ENCODE measurements around the gene ARMS2. TPM values are rescaled to one million over a fixed set of nuclear protein-coding genes. Genes with fewer than 3 reads are reported as not detected.

Gene ARMS2
- total and polyA plus RNA-seq, 7 experiments from 2014 or later = not detected

DNA sequence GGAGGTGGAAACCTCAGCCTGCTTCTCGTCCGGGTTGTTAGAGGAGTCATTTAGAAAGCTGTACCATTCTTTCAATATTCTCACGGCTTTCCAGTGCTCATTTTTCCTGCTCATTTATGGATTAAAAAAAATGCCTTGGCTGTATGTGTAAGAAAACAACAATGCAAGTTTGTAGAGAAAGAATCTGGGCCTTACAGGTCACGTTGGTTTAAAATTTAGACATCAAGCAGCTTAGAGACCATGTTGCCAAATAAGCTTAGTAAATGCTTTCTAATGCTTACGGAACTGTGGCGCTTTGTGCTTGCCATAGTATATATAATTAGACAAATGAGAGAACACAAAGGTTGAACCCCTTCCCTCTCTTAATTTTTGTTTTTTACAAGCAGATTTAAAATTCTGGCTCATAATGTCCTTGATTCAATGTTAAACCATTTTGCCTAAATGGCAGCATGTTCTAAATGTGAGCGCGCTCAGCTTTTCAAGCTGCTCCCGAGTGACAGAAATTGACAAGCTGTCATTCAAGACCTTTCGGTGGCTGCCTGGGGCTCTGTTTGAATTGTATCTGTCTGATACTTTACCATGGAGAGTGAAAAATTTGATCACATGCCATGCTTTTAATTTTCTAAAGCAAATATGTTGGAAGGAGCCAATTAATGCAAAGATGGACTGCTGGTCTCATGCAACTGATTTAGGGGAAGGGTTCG, 1.1 kb downstream of the ARMS2 start:
- Histone ChIP-seq H3K9me3 (ENCODE audit: control insufficient read depth in 2 of 3, low read length in 3 of 3) (no peaks in the 10 kb centered on the region), H3K36me3 (ENCODE audit: control insufficient read depth in 2 of 3, insufficient read depth in 3 of 3, low read length in 3 of 3) (no peaks in the 10 kb centered on the region), H3K4me3 (ENCODE audit: low read length) (no peak overlapping the region), H3K27ac (ENCODE audit: low read depth, low read length) (no peak overlapping the region), H3K4me1 (ENCODE audit: control insufficient read depth in 2 of 2, insufficient read depth in 2 of 2, low read length in 2 of 2) (peaks cover 0 to 2% of the 10 kb centered on the region in 2 donors), H3K27me3 (ENCODE audit: control insufficient read depth in 2 of 2, insufficient read depth in 2 of 2, low read length in 2 of 2) (peaks cover 13 to 21% of the 10 kb centered on the region in 2 donors)
- POLR2A ChIA-PET = no interaction called here
- Mint-ChIP-seq H3K27me3 (peaks cover 38 to 69% (median 49%) of the 10 kb centered on the region in 5 donors), H3K4me1 (peaks cover 0 to 9% (median 2%) of the 10 kb centered on the region in 7 donors), H3K27ac (no peak overlapping the region), H3K4me3 (no peak overlapping the region), H3K36me3 (no peaks in the 10 kb centered on the region), H3K9me3 (no peaks in the 10 kb centered on the region)
- no peak for DNase-seq
- CTCF ChIA-PET = interaction anchor here (1.0 kb wide), 1 partner anchor 20 kb away, joined by 5 read pairs; no protein-coding TSS in a partner anchor
- no peak for ATAC-seq
- intact Hi-C loops (cut with micrococcal nuclease) = no loop called here

DNA sequence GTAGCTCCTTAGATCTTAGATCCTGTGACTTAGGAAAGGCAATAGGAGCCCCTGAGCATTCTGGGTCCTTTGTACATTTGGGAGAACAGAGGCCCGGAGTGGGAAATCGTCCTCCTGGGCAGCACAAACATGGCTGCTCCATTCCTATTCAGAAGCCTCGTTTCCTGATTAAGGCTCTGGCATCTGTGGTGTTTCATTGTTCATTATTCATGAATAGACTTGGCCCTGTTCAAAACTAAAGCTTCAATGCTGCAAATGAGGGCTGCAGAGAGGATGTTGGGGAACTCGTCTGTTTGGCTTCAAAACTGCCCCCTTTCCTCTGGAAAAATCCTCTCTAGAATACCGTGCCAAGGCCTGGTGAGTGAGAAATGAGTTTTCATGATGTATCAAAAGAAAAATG, 3.5 kb downstream of the ARMS2 start:
- DNase-seq = no peak
- peaks cover 0 to 7% of the 10 kb centered on the region in 2 donors for H3K4me1 ChIP-seq (ENCODE audit: control insufficient read depth in 2 of 2, insufficient read depth in 2 of 2, low read length in 2 of 2)
- H3K4me3 Mint-ChIP-seq = no peak overlapping the region
- H3K36me3 ChIP-seq (ENCODE audit: control insufficient read depth in 2 of 3, insufficient read depth in 3 of 3, low read length in 3 of 3) = no peaks in the 10 kb centered on the region
- ATAC-seq = no peak
- intact Hi-C loops (cut with micrococcal nuclease) = no loop called here
- CTCF ChIA-PET = no interaction called here
- no peaks in the 10 kb centered on the region for H3K9me3 Mint-ChIP-seq
- H3K27me3 ChIP-seq (ENCODE audit: control insufficient read depth in 2 of 2, insufficient read depth in 2 of 2, low read length in 2 of 2) = peaks cover 13 to 23% of the 10 kb centered on the region in 2 donors
- H3K36me3 Mint-ChIP-seq = no peaks in the 10 kb centered on the region
- no peak overlapping the region for H3K4me3 ChIP-seq (ENCODE audit: low read length)
- POLR2A ChIA-PET = no interaction called here
- no peak overlapping the region for H3K27ac Mint-ChIP-seq
- peaks cover 49 to 69% (median 56%) of the 10 kb centered on the region in 5 donors for H3K27me3 Mint-ChIP-seq
- no peaks in the 10 kb centered on the region for H3K9me3 ChIP-seq (ENCODE audit: control insufficient read depth in 2 of 3, low read length in 3 of 3)
- no peak overlapping the region for H3K27ac ChIP-seq (ENCODE audit: low read depth, low read length)
- H3K4me1 Mint-ChIP-seq = peaks cover 6 to 20% (median 12%) of the 10 kb centered on the region in 7 donors

DNA sequence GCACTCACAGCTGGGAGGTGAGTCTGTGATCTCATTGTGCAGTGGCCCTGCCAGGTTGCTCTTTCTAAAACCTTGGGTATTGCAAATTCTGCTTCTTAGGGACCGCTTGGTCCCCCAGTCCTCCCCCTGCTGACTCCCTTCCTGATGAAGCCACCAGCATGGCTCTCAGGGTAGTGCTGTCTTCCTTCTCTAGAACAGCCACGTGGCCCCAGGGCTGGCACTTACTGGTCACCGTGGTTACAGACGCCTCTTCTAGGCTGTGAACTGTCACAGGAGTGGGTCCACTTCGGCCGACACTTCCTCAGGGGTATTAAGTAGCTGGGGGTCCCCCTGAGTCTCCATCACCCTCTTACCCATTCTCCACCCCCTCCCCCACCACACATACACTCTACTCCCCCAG, 4.2 kb downstream of the ARMS2 start:
- Histone ChIP-seq H3K4me1 (ENCODE audit: control insufficient read depth in 2 of 2, insufficient read depth in 2 of 2, low read length in 2 of 2) (peaks cover 0 to 7% of the 10 kb centered on the region in 2 donors), H3K9me3 (ENCODE audit: control insufficient read depth in 2 of 3, low read length in 3 of 3) (no peaks in the 10 kb centered on the region), H3K36me3 (ENCODE audit: control insufficient read depth in 2 of 3, insufficient read depth in 3 of 3, low read length in 3 of 3) (no peaks in the 10 kb centered on the region), H3K4me3 (ENCODE audit: low read length) (no peak overlapping the region), H3K27me3 (ENCODE audit: control insufficient read depth in 2 of 2, insufficient read depth in 2 of 2, low read length in 2 of 2) (peaks cover 13 to 23% of the 10 kb centered on the region in 2 donors), H3K27ac (ENCODE audit: low read depth, low read length) (no peak overlapping the region)
- peak overlapping the region in 1 of 10 donors; percentile 58 for H3K4me3 Mint-ChIP-seq
- peaks cover 6 to 20% (median 17%) of the 10 kb centered on the region in 7 donors for H3K4me1 Mint-ChIP-seq
- CTCF ChIA-PET = no interaction called here
- H3K9me3 Mint-ChIP-seq = no peaks in the 10 kb centered on the region
- POLR2A ChIA-PET = no interaction called here
- H3K27me3 Mint-ChIP-seq = peaks cover 53 to 74% (median 63%) of the 10 kb centered on the region in 5 donors
- no peak overlapping the region for H3K27ac Mint-ChIP-seq
- ATAC-seq (no peak), DNase-seq (no peak)
- intact Hi-C loops (cut with micrococcal nuclease) = no loop called here
- H3K36me3 Mint-ChIP-seq = no peaks in the 10 kb centered on the region

DNA sequence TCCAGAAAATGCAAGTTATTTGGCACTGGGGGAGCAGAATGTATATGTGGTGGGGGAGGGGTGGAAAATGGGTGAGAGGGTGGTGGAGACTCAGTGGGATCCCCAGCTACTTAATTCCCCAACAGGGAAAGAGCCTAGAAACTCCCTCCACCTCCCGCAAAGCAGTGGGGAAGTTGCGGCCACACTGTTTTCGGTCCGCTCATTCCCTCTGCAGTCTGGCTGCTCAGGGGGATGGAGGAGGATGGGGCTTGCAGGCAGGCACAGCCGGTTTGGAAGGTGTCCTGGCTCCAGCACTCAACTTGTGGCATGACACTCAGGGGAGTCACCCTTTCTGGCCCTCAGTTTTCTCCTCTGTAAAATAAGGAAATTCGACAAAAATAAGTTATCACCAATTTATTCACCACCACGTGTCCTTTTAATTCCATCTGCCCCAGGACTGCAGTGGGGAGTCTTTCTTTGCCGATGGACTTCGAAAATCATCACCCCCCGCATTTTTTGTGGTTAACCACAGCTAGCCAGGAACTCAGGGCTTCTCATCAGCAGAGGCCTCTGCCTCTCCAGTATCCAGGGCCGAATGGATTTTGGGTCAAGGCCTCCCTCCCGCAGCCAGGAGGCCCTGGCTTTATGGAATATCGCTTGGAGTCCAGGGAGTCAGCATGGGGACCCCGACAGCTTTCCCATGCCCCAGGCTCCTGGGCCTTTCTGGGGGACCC, 5.3 kb downstream of the ARMS2 start:
- DNase-seq (no peak), ATAC-seq (no peak)
- Mint-ChIP-seq H3K36me3 (no peaks in the 10 kb centered on the region), H3K27me3 (peaks cover 60 to 76% (median 70%) of the 10 kb centered on the region in 5 donors), H3K4me3 (peak overlapping the region in 8 of 10 donors; percentile 26 to 58 (median 46)), H3K27ac (no peak overlapping the region), H3K4me1 (peaks cover 6 to 20% (median 17%) of the 10 kb centered on the region in 7 donors), H3K9me3 (no peaks in the 10 kb centered on the region)
- no peak overlapping the region for H3K27ac ChIP-seq (ENCODE audit: low read depth, low read length)
- intact Hi-C loops (cut with micrococcal nuclease) = no loop called here
- no peaks in the 10 kb centered on the region for H3K9me3 ChIP-seq (ENCODE audit: control insufficient read depth in 2 of 3, low read length in 3 of 3)
- H3K4me1 ChIP-seq (ENCODE audit: control insufficient read depth in 2 of 2, insufficient read depth in 2 of 2, low read length in 2 of 2) = peaks cover 0 to 7% of the 10 kb centered on the region in 2 donors
- H3K27me3 ChIP-seq (ENCODE audit: control insufficient read depth in 2 of 2, insufficient read depth in 2 of 2, low read length in 2 of 2) = peaks cover 13 to 23% of the 10 kb centered on the region in 2 donors
- no peak overlapping the region for H3K4me3 ChIP-seq (ENCODE audit: low read length)
- ChIA-PET CTCF (no interaction called here), POLR2A (no interaction called here)
- no peaks in the 10 kb centered on the region for H3K36me3 ChIP-seq (ENCODE audit: control insufficient read depth in 2 of 3, insufficient read depth in 3 of 3, low read length in 3 of 3)

DNA sequence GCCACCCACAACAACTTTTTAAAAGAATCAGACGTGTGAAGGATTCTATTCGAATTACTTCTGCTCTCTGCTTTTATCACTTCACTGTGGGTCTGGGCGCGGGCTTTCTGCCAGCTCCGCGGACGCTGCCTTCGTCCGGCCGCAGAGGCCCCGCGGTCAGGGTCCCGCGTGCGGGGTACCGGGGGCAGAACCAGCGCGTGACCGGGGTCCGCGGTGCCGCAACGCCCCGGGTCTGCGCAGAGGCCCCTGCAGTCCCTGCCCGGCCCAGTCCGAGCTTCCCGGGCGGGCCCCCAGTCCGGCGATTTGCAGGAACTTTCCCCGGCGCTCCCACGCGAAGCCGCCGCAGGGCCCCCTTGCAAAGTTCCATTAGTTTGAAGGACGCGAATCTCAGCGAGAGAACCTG, 6.4 kb downstream of the ARMS2 start:
- peak overlapping the region; percentile 13 for H3K4me3 ChIP-seq (ENCODE audit: low read length)
- Mint-ChIP-seq H3K27ac (no peak overlapping the region), H3K4me3 (peak overlapping the region in 7 of 10 donors; percentile 45 to 89 (median 73)), H3K9me3 (no peaks in the 10 kb centered on the region), H3K36me3 (no peaks in the 10 kb centered on the region), H3K4me1 (peaks cover 6 to 20% (median 17%) of the 10 kb centered on the region in 7 donors), H3K27me3 (peaks cover 68 to 78% (median 73%) of the 10 kb centered on the region in 5 donors)
- H3K27ac ChIP-seq (ENCODE audit: low read depth, low read length) = no peak overlapping the region
- POLR2A ChIA-PET = no interaction called here
- H3K27me3 ChIP-seq (ENCODE audit: control insufficient read depth in 2 of 2, insufficient read depth in 2 of 2, low read length in 2 of 2) = peaks cover 13 to 23% of the 10 kb centered on the region in 2 donors
- intact Hi-C loops (cut with micrococcal nuclease) = no loop called here
- no peak for ATAC-seq
- DNase-seq = no peak
- H3K9me3 ChIP-seq (ENCODE audit: control insufficient read depth in 2 of 3, low read length in 3 of 3) = no peaks in the 10 kb centered on the region
- CTCF ChIA-PET = no interaction called here
- H3K36me3 ChIP-seq (ENCODE audit: control insufficient read depth in 2 of 3, insufficient read depth in 3 of 3, low read length in 3 of 3) = no peaks in the 10 kb centered on the region
- peaks cover 0 to 7% of the 10 kb centered on the region in 2 donors for H3K4me1 ChIP-seq (ENCODE audit: control insufficient read depth in 2 of 2, insufficient read depth in 2 of 2, low read length in 2 of 2)

DNA sequence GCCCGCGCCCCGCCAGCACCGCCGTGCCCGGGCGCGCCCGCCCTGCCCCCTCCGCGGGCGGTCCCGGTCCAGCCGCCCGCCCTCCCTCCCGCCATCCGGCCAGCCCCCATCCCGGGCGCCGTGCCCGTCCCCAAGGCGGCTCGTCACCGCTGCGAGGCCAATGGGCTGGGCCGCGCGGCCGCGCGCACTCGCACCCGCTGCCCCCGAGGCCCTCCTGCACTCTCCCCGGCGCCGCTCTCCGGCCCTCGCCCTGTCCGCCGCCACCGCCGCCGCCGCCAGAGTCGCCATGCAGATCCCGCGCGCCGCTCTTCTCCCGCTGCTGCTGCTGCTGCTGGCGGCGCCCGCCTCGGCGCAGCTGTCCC, 6.9 kb downstream of the ARMS2 start, which contains the start of gene HTRA1:
Gene HTRA1, plus strand, starts transcription at position 187 of the 362 bp plus-strand sequence. Its CDS starts 100 bp downstream, at position 287.
- peaks cover 69 to 77% (median 70%) of the 10 kb centered on the region in 5 donors for H3K27me3 Mint-ChIP-seq
- intact Hi-C loops (cut with micrococcal nuclease) = no loop called here

More for the DNA sequence above, 6.9 kb downstream of the ARMS2 start, which contains the start of gene HTRA1:
- peak within 1 kb of the TSS; percentile 39 for H3K4me3 ChIP-seq (ENCODE audit: low read length)
- ChIA-PET POLR2A (no interaction called here), CTCF (no interaction called here)
- no peak within 1 kb of the TSS for H3K27ac Mint-ChIP-seq
- no peaks in the 10 kb centered on the region for H3K9me3 ChIP-seq (ENCODE audit: control insufficient read depth in 2 of 3, low read length in 3 of 3)
- H3K9me3 Mint-ChIP-seq = no peaks in the 10 kb centered on the region
- peak within 1 kb of the TSS; percentile 67 to 89 (median 78) for H3K4me3 Mint-ChIP-seq
- peaks cover 6 to 20% (median 17%) of the 10 kb centered on the region in 7 donors for H3K4me1 Mint-ChIP-seq
- no peak within 1 kb of the TSS for H3K27ac ChIP-seq (ENCODE audit: low read depth, low read length)
- H3K4me1 ChIP-seq (ENCODE audit: control insufficient read depth in 2 of 2, insufficient read depth in 2 of 2, low read length in 2 of 2) = peaks cover 0 to 7% of the 10 kb centered on the region in 2 donors
- ATAC-seq (no peak), DNase-seq (no peak)
- H3K36me3 Mint-ChIP-seq = no peaks in the 10 kb centered on the region
- H3K36me3 ChIP-seq (ENCODE audit: control insufficient read depth in 2 of 3, insufficient read depth in 3 of 3, low read length in 3 of 3) = no peaks in the 10 kb centered on the region
- H3K27me3 ChIP-seq (ENCODE audit: control insufficient read depth in 2 of 2, insufficient read depth in 2 of 2, low read length in 2 of 2) = peaks cover 13 to 23% of the 10 kb centered on the region in 2 donors
